GM12891 (cell line): ENCODE measurements around the gene ATXN7L1.

Experiments
- PAX5 ChIP-seq: IDR thresholded peaks from 2 replicates; pipeline ENCODE4 v1.6.1; 2011; ENCODE audit warnings: low read length, moderate library complexity, mild to moderate bottlenecking; ENCODE audit not compliant: insufficient read depth, severe bottlenecking
- POLR2A ChIP-seq: IDR thresholded peaks from 2 replicates; pipeline ENCODE4 v1.6.1; 2011; ENCODE audit warnings: low read depth, low read length, control low read depth
- POLR2AphosphoS5 ChIP-seq: IDR thresholded peaks from 2 replicates; pipeline ENCODE4 v1.6.1; 2011; ENCODE audit warnings: low read depth, low read length, control low read depth
- SPI1 ChIP-seq: IDR thresholded peaks from 2 replicates; pipeline ENCODE4 v1.6.1; 2011; ENCODE audit warnings: low read depth, low read length, control low read depth

GRCh38 chr7:105822806-105823205, 53.6 kb downstream of the ATXN7L1 start:
- TF ChIP-seq POLR2A (no peak), PAX5 (no peak), POLR2AphosphoS5 (no peak), SPI1 (no peak)
